KOPT-K1 (cell line): ENCODE results near the gene KCNMA1.

ENCODE experiments used
- H3K27ac ChIP-seq: fragments of 200-600 bp; sonication (generic); 2 replicates; pipeline ENCODE4 v1.5.1; 2016; ENCODE audit warnings: antibody characterized with exemption, mild to moderate bottlenecking, low read depth, low read length; ENCODE audit not compliant: poor library complexity, severe bottlenecking
- H3K36me3 ChIP-seq: fragments of 200-600 bp; sonication (generic); 2 replicates; pipeline ENCODE4 v1.5.1; 2017; ENCODE audit warnings: antibody characterized with exemption, mild to moderate bottlenecking, low read length, moderate library complexity; ENCODE audit not compliant: insufficient read depth
- H3K9me3 ChIP-seq: fragments of 200-600 bp; sonication (generic); 2 replicates; pipeline ENCODE4 v1.5.1; 2017; ENCODE audit warnings: antibody characterized with exemption, low read length, mild to moderate bottlenecking; ENCODE audit not compliant: insufficient read depth, poor library complexity, severe bottlenecking

Gene KCNMA1

GRCh38 chr10:77444041-77444440 is 193.6 kb downstream of the KCNMA1 start:
- Histone ChIP-seq H3K36me3 (no peaks in the 10 kb centered on the region), H3K9me3 (no peaks in the 10 kb centered on the region), H3K27ac (no peak overlapping the region)

DNA sequence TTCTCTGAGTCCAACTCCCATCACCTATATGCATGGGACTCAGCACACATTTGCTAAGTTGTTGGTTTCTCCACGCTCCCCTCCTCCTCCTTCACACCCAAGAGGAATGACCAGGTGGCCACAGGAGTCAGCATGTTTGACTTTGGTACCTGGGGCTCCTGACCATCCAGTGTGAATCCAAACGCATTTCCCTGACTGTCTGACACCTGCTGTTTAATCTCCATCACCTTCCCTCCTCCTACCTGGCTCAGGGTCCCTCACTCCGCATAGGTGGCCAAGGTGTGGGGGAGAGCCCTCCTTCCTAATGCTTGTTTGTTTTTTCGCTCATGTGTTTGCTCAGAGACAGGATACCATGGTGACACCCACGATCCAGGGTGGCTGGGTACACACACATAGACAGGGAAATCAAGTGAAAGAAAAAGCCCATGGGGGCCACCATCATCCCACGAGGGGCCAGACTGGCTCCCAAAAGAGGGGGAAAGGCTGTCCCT is 194.9 kb downstream of the KCNMA1 start:
- H3K9me3 ChIP-seq, result no peaks in the 10 kb centered on the region
- no peak overlapping the region for H3K27ac ChIP-seq
- H3K36me3 ChIP-seq, result no peaks in the 10 kb centered on the region

GRCh38 chr10:77441353-77442166 is 196.0 kb downstream of the KCNMA1 start:
- no peaks in the 10 kb centered on the region for H3K36me3 ChIP-seq
- no peak overlapping the region for H3K27ac ChIP-seq
- H3K9me3 ChIP-seq, result no peaks in the 10 kb centered on the region

DNA sequence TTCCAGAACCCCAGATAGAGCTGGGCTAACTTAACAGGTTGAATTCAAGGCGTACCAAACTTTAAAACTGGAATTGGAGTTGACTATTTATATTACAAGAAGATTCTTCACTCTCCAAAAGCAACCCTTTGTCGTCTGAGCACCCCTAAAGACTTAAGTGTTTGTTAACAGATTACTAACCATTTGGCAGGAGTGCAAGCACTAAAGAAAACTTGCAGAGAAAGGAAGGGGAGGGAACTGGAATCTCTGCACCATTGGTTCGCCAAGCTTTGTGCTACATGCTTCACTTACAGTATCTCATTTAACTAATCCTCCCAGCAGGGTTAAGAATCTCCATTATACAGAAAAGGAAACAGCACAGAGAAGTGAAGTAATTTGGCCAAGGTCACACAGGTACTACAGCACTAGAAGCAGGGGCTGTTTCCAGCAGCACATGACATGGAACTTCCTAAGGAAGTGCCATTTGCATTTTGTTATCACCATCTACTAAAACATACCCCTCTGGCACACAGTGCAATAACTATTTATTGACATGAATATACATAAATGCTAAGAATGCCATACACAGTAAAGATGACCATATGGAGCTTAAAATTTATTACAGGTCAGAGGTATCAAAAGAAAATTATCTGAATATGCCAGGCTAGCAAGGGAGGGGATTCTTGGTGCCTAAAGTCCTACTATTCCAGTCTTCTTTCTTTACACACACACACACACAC is 201.2 kb downstream of the KCNMA1 start:
- H3K36me3 ChIP-seq, result no peaks in the 10 kb centered on the region
- H3K27ac ChIP-seq, result no peak overlapping the region
- no peaks in the 10 kb centered on the region for H3K9me3 ChIP-seq

DNA sequence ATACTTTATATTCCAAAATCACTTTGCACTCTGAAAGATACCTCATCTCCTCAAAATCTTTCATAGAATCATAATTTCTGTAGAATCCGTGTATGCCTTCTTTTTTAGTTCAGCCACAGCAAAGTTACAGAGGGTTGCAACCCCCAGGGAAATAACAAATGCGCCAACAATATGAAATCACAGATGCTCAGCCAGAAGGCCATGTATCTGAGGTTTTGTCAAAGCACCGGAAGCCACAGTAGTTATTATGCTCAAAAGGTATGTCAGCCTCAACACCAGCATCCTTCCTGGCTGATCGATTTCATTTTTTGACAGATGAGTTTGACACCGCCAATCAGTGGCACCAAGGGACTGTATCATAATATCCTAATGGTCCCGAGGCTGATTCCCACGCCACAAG is 204.1 kb downstream of the KCNMA1 start:
- H3K27ac ChIP-seq, result no peak overlapping the region
- H3K9me3 ChIP-seq, result no peaks in the 10 kb centered on the region
- H3K36me3 ChIP-seq, result no peaks in the 10 kb centered on the region

GRCh38 chr10:77431980-77432797 is 205.4 kb downstream of the KCNMA1 start:
- Histone ChIP-seq H3K9me3 (no peaks in the 10 kb centered on the region), H3K36me3 (no peaks in the 10 kb centered on the region), H3K27ac (no peak overlapping the region)

- Histone ChIP-seq H3K9me3 (no peaks in the 10 kb centered on the region), H3K27ac (no peak overlapping the region)
Measured at GRCh38 chr10:77431209-77431611, 206.4 kb downstream of the KCNMA1 start.

DNA sequence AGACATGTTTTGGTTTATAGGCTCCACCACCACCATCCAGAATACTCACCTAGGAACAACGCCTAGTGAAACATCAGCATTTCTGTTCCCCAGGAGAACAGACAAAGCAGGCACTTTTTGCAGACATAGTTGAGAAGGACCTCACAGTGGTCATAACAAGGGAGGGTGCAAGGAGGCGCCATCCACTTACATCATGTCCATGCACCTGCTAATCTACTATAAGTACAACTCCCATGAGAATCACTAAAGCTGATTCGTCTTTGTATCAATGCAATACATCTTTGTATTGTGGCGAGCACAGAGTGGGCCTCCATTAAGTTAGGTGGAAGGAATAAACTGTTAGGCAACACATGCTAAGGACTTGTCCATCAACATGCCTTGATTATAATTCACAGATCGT is 207.1 kb downstream of the KCNMA1 start:
- Histone ChIP-seq H3K36me3 (no peaks in the 10 kb centered on the region), H3K27ac (no peak overlapping the region), H3K9me3 (no peaks in the 10 kb centered on the region)

More at GRCh38 chr10:77431209-77431611, 206.4 kb downstream of the KCNMA1 start:
- no peaks in the 10 kb centered on the region for H3K36me3 ChIP-seq

- Histone ChIP-seq H3K27ac (no peak overlapping the region), H3K9me3 (no peaks in the 10 kb centered on the region)
Measured at GRCh38 chr10:77428691-77429395, 208.8 kb downstream of the KCNMA1 start.

DNA sequence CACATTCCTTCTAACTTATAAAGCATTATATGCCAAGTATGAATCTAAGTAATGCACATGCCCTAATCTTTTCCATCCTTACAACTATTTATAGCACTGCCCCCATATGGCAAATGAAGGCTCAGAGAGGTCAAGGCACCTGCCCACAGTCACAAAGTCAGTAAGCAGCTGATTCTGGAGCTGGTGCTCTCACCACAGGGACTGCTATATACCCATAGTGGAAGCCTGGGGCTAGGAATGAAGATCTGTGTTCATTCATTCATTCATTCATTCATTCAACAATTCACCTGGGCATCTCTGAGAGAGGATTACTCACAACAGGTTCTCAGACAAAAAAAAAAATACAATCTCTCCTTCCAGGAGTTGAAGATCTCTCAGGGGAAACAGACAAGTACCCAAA is 213.4 kb downstream of the KCNMA1 start:
- Histone ChIP-seq H3K9me3 (no peaks in the 10 kb centered on the region), H3K36me3 (no peaks in the 10 kb centered on the region), H3K27ac (no peak overlapping the region)

More at GRCh38 chr10:77428691-77429395, 208.8 kb downstream of the KCNMA1 start:
- no peaks in the 10 kb centered on the region for H3K36me3 ChIP-seq

DNA sequence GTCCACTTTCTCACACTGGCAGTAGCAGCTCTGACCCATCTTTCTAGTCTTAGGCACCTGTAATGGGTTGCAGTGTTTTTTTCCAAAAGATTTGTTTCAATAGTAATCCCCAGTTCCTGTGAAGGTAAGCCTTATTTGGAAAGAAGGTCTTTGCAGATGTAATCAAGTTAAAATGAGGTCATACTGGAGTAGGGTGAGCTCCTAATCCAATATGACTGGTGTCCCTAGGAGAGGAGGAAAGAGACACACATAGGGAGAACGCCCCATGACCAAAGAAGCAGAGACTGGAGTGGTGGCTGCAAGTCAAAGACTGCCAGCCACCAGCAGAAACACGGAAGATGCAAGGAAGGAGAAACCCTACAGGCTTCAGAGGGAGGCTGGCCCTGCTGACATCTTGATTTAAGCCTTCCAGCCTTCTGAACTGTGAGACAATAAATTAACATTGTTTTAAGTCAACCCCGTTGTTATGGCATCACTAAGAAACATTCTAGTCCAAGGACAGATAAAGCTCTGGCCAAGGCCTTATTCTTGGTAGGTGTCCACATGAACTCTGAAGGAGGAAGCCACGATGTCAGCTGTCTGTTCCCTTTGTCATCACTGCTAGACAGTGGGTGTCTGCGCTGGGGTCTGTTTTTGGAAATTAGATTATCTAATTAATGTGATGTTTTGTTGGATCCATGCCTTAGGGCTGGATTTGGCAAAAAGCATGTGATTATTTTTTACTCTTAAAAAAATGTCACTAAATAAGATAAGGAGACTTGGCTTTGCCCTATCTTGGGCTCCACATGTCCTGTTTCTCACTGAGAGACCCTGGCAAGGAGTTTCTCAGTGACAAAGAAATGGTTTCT is 214.9 kb downstream of the KCNMA1 start:
- Histone ChIP-seq H3K36me3 (no peaks in the 10 kb centered on the region), H3K9me3 (no peaks in the 10 kb centered on the region), H3K27ac (no peak overlapping the region)

- no peaks in the 10 kb centered on the region for H3K9me3 ChIP-seq
- H3K27ac ChIP-seq, result no peak overlapping the region
- H3K36me3 ChIP-seq, result no peaks in the 10 kb centered on the region
Measured at GRCh38 chr10:77421591-77421990, 216.0 kb downstream of the KCNMA1 start.

- no peaks in the 10 kb centered on the region for H3K36me3 ChIP-seq
- H3K27ac ChIP-seq, result no peak overlapping the region
- no peaks in the 10 kb centered on the region for H3K9me3 ChIP-seq
Measured at GRCh38 chr10:77420947-77421523, 216.6 kb downstream of the KCNMA1 start.
